Neural progenitor cell (in vitro differentiated cells): ENCODE data around the gene MCTP2. TPM values are rescaled to one million over a fixed set of nuclear protein-coding genes. Genes with fewer than 3 reads are reported as not detected.

Experiments used
- DNase-seq: peaks from one replicate; pipeline ENCODE4 v3.0.0-alpha.2; 2016; ENCODE audit warnings: low spot score
- H2AFZ ChIP-seq: fragments of 200-600 bp; sonication (generic); replicated peaks from 2 replicates; pipeline ENCODE4 v1.6.1; 2016; ENCODE audit warnings: antibody characterized with exemption
- H3F3A ChIP-seq: fragments of 200-600 bp; sonication (generic); 2 replicates; pipeline ENCODE4 v1.6.1; 2016; ENCODE audit warnings: antibody characterized with exemption, low read depth
- H3K27ac ChIP-seq: fragments of 200-600 bp; sonication (generic); 2 replicates; pipeline ENCODE4 v1.5.1; 2016; ENCODE audit warnings: mild to moderate bottlenecking
- H3K27me3 ChIP-seq: fragments of 200-600 bp; sonication (generic); 2 replicates; pipeline ENCODE4 v1.6.1; 2016; ENCODE audit warnings: mild to moderate bottlenecking, moderate library complexity
- H3K36me3 ChIP-seq: fragments of 200-600 bp; sonication (generic); 2 replicates; pipeline ENCODE4 v1.5.1; 2016
- H3K4me1 ChIP-seq: fragments of 200-600 bp; sonication (generic); 2 replicates; pipeline ENCODE4 v1.6.1; 2016; ENCODE audit warnings: mixed run types
- H3K4me2 ChIP-seq: fragments of 200-600 bp; sonication (generic); 2 replicates; pipeline ENCODE4 v1.6.1; 2016
- H3K4me3 ChIP-seq: fragments of 200-600 bp; sonication (generic); 2 replicates; pipeline ENCODE4 v1.5.1; 2016
- H3K79me2 ChIP-seq: fragments of 200-600 bp; sonication (generic); 2 replicates; pipeline ENCODE4 v1.6.1; 2016; ENCODE audit warnings: low read depth
- H3K9ac ChIP-seq: fragments of 200-600 bp; sonication (generic); 2 replicates; pipeline ENCODE4 v1.6.1; 2016
- H3K9me3 ChIP-seq: fragments of 200-600 bp; sonication (generic); 2 replicates; pipeline ENCODE4 v1.5.1; 2016; ENCODE audit warnings: low read depth
- H4K20me1 ChIP-seq: fragments of 200-600 bp; sonication (generic); 2 replicates; pipeline ENCODE4 v1.6.1; 2016; ENCODE audit warnings: low read depth
- H3K27ac Mint-ChIP-seq: 3 replicates; pipeline ENCODE4 v1.8.0; 2021; ENCODE audit warnings: mixed read lengths
- H3K27me3 Mint-ChIP-seq: 2 replicates; pipeline ENCODE4 v1.8.0; 2022; ENCODE audit warnings: low read depth, mild to moderate bottlenecking, inconsistent platforms, moderate library complexity, mixed read lengths; ENCODE audit not compliant: insufficient read depth
- H3K36me3 Mint-ChIP-seq: 3 replicates; pipeline ENCODE4 v1.8.0; 2021; ENCODE audit warnings: mixed read lengths
- H3K4me1 Mint-ChIP-seq: 3 replicates; pipeline ENCODE4 v1.8.0; 2021; ENCODE audit warnings: mixed read lengths
- H3K4me3 Mint-ChIP-seq: 3 replicates; pipeline ENCODE4 v1.8.0; 2021; ENCODE audit warnings: mild to moderate bottlenecking, moderate library complexity, mixed read lengths
- H3K9me3 Mint-ChIP-seq: 3 replicates; pipeline ENCODE4 v1.8.0; 2020; ENCODE audit warnings: mixed read lengths
- CTCF ChIP-seq: fragments of 200-600 bp; sonication (generic); IDR thresholded peaks from 2 replicates; pipeline ENCODE4 v1.5.1; 2017; ENCODE audit warnings: antibody characterized with exemption, mild to moderate bottlenecking
- EZH2 ChIP-seq: fragments of 200-600 bp; sonication (generic); IDR thresholded peaks from 2 replicates; pipeline ENCODE4 v1.6.1; 2017; ENCODE audit warnings: antibody characterized with exemption, mild to moderate bottlenecking, moderate library complexity
- EZH2phosphoT487 ChIP-seq: fragments of 200-600 bp; sonication (generic); IDR thresholded peaks from 2 replicates; pipeline ENCODE4 v1.6.1; 2017; ENCODE audit warnings: antibody characterized with exemption
- total RNA-seq: library from RNA; depleted of rRNA; stranded (reverse); fragments of >200 nt; gene quantifications from 2 replicates; pipeline ENCODE4 v1.2.3, GENCODE V29; 2015; ENCODE audit warnings: low replicate concordance

Gene MCTP2
- total RNA-seq, 1 donor from 2014 or later: 0.17 TPM

GRCh38 chr15:94470492-94470891 lies 239.1 kb downstream of the MCTP2 start:
- Histone ChIP-seq H3K9ac (no peak overlapping the region), H4K20me1 (no peaks in the 10 kb centered on the region), H3K79me2 (no peaks in the 10 kb centered on the region), H3K4me3 (no peak overlapping the region), H3K4me2 (no peak overlapping the region), H3K9me3 (no peaks in the 10 kb centered on the region), H3K36me3 (no peaks in the 10 kb centered on the region), H3K4me1 (peaks cover under 1% of the 10 kb centered on the region), H3F3A (no peaks in the 10 kb centered on the region), H2AFZ (no peak overlapping the region), H3K27me3 (no peaks in the 10 kb centered on the region), H3K27ac (no peak overlapping the region)
- H3K36me3 Mint-ChIP-seq: no peaks in the 10 kb centered on the region
- H3K4me3 Mint-ChIP-seq: no peak overlapping the region
- H3K9me3 Mint-ChIP-seq: no peaks in the 10 kb centered on the region
- H3K4me1 Mint-ChIP-seq: no peaks in the 10 kb centered on the region
- no peak overlapping the region for H3K27ac Mint-ChIP-seq
- TF ChIP-seq CTCF: no peak
- TF ChIP-seq EZH2phosphoT487: no peak
- no peak for TF ChIP-seq EZH2
- H3K27me3 Mint-ChIP-seq: no peaks in the 10 kb centered on the region
- no peak for DNase-seq

- TF ChIP-seq CTCF: no peak
- Mint-ChIP-seq H3K4me3 (no peak overlapping the region), H3K9me3 (no peaks in the 10 kb centered on the region), H3K36me3 (no peaks in the 10 kb centered on the region), H3K27me3 (no peaks in the 10 kb centered on the region), H3K27ac (no peak overlapping the region), H3K4me1 (peaks cover 10% of the 10 kb centered on the region)
- H2AFZ ChIP-seq: no peak overlapping the region
- H3K27ac ChIP-seq: no peak overlapping the region
- H3K9ac ChIP-seq: no peak overlapping the region
- H3K79me2 ChIP-seq: no peaks in the 10 kb centered on the region
- peaks cover 28% of the 10 kb centered on the region for H3K4me1 ChIP-seq
- H3K27me3 ChIP-seq: no peaks in the 10 kb centered on the region
- no peaks in the 10 kb centered on the region for H3K9me3 ChIP-seq
- no peak overlapping the region for H3K4me2 ChIP-seq
- H3K4me3 ChIP-seq: no peak overlapping the region
- H3K36me3 ChIP-seq: no peaks in the 10 kb centered on the region
- H4K20me1 ChIP-seq: no peaks in the 10 kb centered on the region
- H3F3A ChIP-seq: no peaks in the 10 kb centered on the region
- DNase-seq: no peak
Observed at GRCh38 chr15:94476686-94477085, 245.3 kb downstream of the MCTP2 start.

GRCh38 chr15:94477913-94478553 lies 246.7 kb downstream of the MCTP2 start:
- peaks cover 28% of the 10 kb centered on the region for H3K4me1 ChIP-seq
- Mint-ChIP-seq H3K36me3 (no peaks in the 10 kb centered on the region), H3K27ac (no peak overlapping the region), H3K27me3 (no peaks in the 10 kb centered on the region), H3K4me3 (no peak overlapping the region), H3K4me1 (peaks cover 10% of the 10 kb centered on the region), H3K9me3 (no peaks in the 10 kb centered on the region)
- H3K27ac ChIP-seq: no peak overlapping the region
- H3K9me3 ChIP-seq: no peaks in the 10 kb centered on the region
- H2AFZ ChIP-seq: no peak overlapping the region
- no peak for DNase-seq
- H3K27me3 ChIP-seq: no peaks in the 10 kb centered on the region
- no peaks in the 10 kb centered on the region for H3K79me2 ChIP-seq
- H3F3A ChIP-seq: no peaks in the 10 kb centered on the region
- no peaks in the 10 kb centered on the region for H4K20me1 ChIP-seq
- no peak overlapping the region for H3K9ac ChIP-seq
- TF ChIP-seq EZH2 (no peak), CTCF (no peak), EZH2phosphoT487 (no peak)
- H3K4me2 ChIP-seq: no peak overlapping the region
- no peaks in the 10 kb centered on the region for H3K36me3 ChIP-seq
- H3K4me3 ChIP-seq: no peak overlapping the region
